ENCODE data around the gene MYO7A.

Gene MYO7A

DNA sequence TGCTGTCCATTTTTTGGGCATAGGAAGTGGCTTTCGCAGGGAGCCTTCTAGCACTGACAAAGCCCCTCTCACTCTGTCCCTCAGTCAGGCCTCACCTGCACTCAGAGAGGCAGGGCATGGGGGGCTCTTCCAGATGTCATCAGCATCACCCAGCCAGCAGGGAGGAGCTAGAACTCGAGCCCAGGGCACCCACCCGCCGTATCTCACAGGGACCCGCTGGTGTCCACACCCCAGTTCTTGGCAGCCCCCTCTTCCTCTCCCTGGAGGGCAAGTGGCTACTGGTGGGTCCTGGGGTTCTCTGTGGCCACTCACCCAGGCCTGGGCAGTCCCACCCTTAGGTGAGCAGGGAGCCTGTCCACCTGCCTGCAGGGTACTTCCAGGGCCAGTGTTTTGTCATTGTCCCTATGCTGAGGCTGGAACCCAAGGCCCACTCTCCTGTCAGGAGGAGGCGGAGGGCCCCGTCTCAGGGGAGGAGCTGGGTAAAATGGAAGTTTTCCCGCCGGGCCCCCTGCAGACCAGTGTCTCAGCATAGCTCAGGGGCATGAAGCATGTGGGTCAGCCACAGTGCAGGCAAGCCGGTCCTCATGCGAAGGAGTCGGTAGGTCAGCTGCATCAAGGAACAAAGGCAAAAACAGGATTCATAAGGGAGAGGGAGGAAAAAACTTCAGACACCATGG is 21.8 kb downstream of the MYO7A start:
- peak overlapping the region; percentile 94 for H3K4me2 ChIP-seq
- no peaks in the 10 kb centered on the region for H3K36me3 ChIP-seq
- H3K9ac ChIP-seq: no peak overlapping the region
- peaks cover 86% of the 10 kb centered on the region for H3K4me1 ChIP-seq
- no peak overlapping the region for H3K27ac ChIP-seq
- H3K27me3 ChIP-seq: no peaks in the 10 kb centered on the region
- TF ChIP-seq Cebpa-rat (IDR thresholded peaks at IDR 0.05): no peak
- no peaks in the 10 kb centered on the region for H4K20me1 ChIP-seq
- no peak overlapping the region for H3K4me3 ChIP-seq
- H3K9me3 ChIP-seq: no peaks in the 10 kb centered on the region

DNA sequence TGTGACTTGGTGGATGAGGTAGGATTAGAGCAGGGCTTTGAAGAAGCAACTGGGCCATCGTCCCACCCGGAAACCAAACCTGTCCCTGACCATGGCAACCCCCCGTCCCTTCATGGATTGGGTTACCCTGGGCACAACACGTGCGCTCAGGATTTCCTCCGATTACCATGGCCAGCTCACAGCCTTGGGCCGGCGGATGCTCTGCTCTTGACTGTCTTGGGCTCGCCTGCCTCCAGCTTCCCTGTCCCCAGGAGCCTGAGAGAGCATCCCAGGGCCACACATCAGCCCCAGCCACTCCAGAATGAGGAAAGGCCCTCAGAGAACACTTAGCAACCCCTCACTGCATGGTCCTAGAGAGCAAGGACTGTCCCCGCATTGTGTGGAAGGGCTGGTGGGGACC is 22.8 kb downstream of the MYO7A start:
- Histone ChIP-seq H3K4me2 (peak overlapping the region; percentile 94), H3K27me3 (no peaks in the 10 kb centered on the region), H3K9me3 (no peaks in the 10 kb centered on the region), H3K4me1 (peaks cover 95% of the 10 kb centered on the region), H4K20me1 (no peaks in the 10 kb centered on the region), H3K36me3 (no peaks in the 10 kb centered on the region), H3K27ac (peak overlapping the region; percentile 72), H3K9ac (no peak overlapping the region), H3K4me3 (no peak overlapping the region)
- TF ChIP-seq Cebpa-rat (IDR thresholded peaks at IDR 0.05): no peak

DNA sequence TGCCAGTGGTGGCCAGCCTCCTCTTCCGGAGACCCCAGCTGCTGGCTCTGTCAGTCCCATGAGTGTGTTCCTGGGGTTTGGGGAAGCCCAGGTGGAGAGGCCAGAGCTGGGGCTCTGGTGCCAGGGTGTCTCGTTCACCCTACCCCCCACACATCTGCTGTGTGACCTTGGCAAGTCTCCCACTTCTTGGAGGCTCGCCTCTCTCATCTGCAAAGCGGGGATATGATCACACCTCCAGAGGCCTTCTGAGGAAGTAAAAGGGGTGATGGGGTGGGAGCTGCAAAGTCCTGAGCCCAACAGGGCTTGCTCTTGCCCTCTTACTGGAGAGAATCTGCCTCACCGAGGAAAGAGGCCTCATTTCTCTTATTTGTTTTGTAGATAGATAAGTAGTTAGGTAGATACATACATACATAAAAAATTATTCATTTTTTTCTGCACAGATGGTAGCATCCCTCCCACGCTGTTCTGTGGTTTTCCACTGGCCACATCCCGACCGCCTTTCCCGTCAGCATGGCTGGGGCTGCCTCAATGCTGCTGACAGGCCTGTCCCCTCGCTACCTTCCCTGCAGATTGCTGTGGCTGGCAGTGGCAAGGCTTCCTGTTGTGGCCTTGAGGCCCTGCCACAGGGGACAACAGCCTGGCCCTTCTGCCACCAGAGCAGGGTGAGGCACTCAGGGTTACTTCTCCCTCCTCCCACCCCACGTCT is 23.9 kb downstream of the MYO7A start:
- no peaks in the 10 kb centered on the region for H3K27me3 ChIP-seq
- peak overlapping the region; percentile 15; the same call in 1 of the 2 replicates for H3K4me3 ChIP-seq
- H3K4me1 ChIP-seq: peaks cover 94% of the 10 kb centered on the region
- peak overlapping the region; percentile 94 for H3K4me2 ChIP-seq
- H3K27ac ChIP-seq: peak overlapping the region; percentile 72
- H3K9ac ChIP-seq: peak overlapping the region; percentile 36; the same call in 1 of the 2 replicates
- H3K36me3 ChIP-seq: no peaks in the 10 kb centered on the region
- no peaks in the 10 kb centered on the region for H4K20me1 ChIP-seq
- no peaks in the 10 kb centered on the region for H3K9me3 ChIP-seq
- no peak for TF ChIP-seq Cebpa-rat (IDR thresholded peaks at IDR 0.05)

DNA sequence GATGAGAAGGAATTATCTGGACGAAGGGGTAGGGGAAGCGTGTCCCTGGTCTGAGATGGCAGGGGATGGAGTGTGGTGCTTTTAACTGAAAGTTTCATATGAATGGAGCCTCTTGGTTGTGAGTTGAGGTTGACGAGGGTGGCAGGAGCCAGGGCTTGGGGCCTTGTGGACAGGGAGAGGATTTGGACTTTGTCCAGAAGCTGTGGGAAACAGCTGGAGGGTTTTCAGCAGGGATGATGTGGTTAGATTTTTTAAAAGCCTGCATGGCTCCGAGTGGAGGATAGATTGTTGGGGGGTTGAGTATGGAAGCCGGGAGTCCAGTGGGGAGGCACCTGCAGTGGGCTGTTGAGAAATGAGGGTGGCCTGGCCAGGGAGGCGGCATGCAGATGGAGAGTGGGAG is 24.8 kb downstream of the MYO7A start:
- no peak for TF ChIP-seq Cebpa-rat (IDR thresholded peaks at IDR 0.05)
- H3K36me3 ChIP-seq: no peaks in the 10 kb centered on the region
- peak overlapping the region; percentile 15; the same call in 1 of the 2 replicates for H3K4me3 ChIP-seq
- no peaks in the 10 kb centered on the region for H4K20me1 ChIP-seq
- H3K9ac ChIP-seq: peak overlapping the region; percentile 36; the same call in 1 of the 2 replicates
- H3K27ac ChIP-seq: peak overlapping the region; percentile 72
- H3K4me1 ChIP-seq: peaks cover 86% of the 10 kb centered on the region
- no peaks in the 10 kb centered on the region for H3K27me3 ChIP-seq
- no peaks in the 10 kb centered on the region for H3K9me3 ChIP-seq
- peak overlapping the region; percentile 94 for H3K4me2 ChIP-seq

DNA sequence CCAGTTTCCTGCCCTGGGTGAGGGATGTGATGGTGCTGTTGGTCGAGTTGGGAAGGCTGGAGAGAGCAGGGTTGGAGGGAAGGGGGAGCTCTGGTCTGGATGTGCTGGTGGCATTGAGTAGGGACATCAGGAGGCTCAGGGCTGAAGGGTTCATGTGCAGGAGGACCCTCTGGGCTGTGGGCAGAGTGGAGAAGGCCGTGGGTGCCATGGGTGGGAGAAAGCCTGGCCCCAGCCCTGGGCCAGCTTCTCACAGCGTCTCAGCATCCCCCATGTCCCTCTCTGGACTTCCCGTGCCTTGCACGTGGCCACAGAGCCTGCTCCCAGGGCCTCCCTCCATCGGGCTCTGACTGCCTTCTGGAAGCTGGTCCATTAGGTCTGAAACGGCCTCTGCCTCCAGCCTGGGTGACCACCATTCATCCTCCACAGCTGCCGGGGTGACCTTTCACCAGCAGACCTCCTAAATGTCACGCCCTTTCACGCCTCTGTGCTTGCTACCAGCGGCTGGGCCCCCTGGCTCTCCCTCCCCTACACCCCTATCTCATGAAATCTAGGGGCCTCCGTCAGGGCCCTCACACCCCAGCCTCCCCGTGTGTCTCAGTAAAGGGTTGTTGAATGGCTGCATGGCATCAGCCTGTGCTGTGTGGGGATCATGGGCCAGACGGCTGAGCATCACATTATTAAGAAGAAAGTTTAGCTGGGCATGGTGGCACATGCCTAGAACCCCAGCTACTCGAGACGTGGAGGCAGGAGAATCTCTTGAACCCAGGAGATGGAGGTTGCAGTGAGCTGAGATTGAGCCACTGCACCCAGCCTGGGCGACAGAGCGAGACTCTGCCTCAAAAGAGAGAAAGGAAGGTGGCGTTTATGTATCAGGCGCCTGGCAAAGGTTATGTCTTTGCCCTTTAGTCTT is 25.5 kb downstream of the MYO7A start:
- H3K27me3 ChIP-seq: no peaks in the 10 kb centered on the region
- no peaks in the 10 kb centered on the region for H3K9me3 ChIP-seq
- peak overlapping the region; percentile 72 for H3K27ac ChIP-seq
- H4K20me1 ChIP-seq: no peaks in the 10 kb centered on the region
- H3K4me3 ChIP-seq: peak overlapping the region; percentile 15; the same call in 1 of the 2 replicates
- TF ChIP-seq Cebpa-rat (IDR thresholded peaks at IDR 0.05): no peak
- H3K4me2 ChIP-seq: peak overlapping the region; percentile 94
- no peak overlapping the region for H3K9ac ChIP-seq
- no peaks in the 10 kb centered on the region for H3K36me3 ChIP-seq
- peaks cover 80% of the 10 kb centered on the region for H3K4me1 ChIP-seq

DNA sequence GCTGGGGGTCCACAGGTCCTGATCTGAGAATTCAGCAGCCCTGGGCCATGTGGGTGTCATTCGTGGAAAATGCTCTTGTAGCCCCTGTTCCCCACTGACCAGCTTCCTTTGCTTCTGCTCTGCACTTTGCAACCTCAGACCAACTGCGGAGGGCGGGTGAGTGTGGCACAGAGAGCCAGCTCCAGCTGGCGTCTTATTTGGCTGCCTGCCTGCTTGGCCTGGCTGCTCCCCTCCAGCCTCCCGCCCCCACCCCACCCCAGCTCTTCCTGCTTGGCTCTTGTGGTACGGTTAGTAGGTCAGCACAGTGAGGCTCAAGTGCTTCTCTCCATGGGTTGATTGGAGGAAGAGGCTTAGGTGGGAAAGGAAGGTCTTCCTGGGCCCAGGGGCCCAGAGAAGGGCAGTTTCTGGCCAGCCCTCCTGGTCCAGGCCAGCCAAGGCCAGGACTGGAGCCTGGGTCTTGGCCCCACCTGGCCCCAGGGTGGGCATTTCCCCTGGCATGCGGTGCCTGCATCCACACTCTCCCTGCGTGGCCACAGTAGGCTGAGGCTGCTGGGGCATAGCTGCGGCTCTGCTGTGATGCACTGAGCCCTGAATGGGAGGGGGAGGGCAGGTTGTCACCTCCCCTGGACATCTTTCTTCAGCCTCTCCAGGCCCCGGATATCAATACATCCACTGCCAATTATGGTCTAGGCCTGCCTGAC is 26.5 kb downstream of the MYO7A start:
- H3K4me1 ChIP-seq: peaks cover 70% of the 10 kb centered on the region
- no peaks in the 10 kb centered on the region for H4K20me1 ChIP-seq
- H3K4me3 ChIP-seq: no peak overlapping the region
- H3K9me3 ChIP-seq: no peaks in the 10 kb centered on the region
- H3K27ac ChIP-seq: peak overlapping the region; percentile 72
- H3K36me3 ChIP-seq: no peaks in the 10 kb centered on the region
- TF ChIP-seq Cebpa-rat (IDR thresholded peaks at IDR 0.05): no peak
- peak overlapping the region; percentile 53; the same call in 1 of the 2 replicates for H3K9ac ChIP-seq
- no peaks in the 10 kb centered on the region for H3K27me3 ChIP-seq
- peak overlapping the region; percentile 94 for H3K4me2 ChIP-seq

DNA sequence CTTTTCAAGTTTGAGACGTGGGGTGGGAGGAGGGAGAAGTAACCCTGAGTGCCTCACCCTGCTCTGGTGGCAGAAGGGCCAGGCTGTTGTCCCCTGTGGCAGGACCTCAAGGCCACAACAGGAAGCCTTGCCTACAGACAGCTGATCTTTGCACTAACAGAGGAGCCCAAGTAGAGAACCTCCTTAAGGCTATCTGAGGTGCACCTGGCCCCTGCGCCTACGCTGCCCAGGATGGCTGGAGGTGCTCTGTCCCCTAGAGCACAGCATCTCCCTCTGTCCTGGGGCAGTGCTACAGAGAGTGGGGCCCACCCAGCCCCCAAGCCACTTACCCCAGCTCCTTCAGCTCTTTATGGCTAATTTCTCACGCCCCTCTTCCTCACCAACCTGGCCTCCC is 27.0 kb downstream of the MYO7A start:
- Histone ChIP-seq H3K9ac (no peak overlapping the region), H4K20me1 (no peaks in the 10 kb centered on the region), H3K36me3 (no peaks in the 10 kb centered on the region), H3K4me1 (peaks cover 64% of the 10 kb centered on the region), H3K9me3 (no peaks in the 10 kb centered on the region), H3K27me3 (no peaks in the 10 kb centered on the region), H3K27ac (no peak overlapping the region; the same call in 1 of the 2 replicates), H3K4me3 (no peak overlapping the region), H3K4me2 (peak overlapping the region; percentile 94)
- TF ChIP-seq Cebpa-rat (IDR thresholded peaks at IDR 0.05): no peak

DNA sequence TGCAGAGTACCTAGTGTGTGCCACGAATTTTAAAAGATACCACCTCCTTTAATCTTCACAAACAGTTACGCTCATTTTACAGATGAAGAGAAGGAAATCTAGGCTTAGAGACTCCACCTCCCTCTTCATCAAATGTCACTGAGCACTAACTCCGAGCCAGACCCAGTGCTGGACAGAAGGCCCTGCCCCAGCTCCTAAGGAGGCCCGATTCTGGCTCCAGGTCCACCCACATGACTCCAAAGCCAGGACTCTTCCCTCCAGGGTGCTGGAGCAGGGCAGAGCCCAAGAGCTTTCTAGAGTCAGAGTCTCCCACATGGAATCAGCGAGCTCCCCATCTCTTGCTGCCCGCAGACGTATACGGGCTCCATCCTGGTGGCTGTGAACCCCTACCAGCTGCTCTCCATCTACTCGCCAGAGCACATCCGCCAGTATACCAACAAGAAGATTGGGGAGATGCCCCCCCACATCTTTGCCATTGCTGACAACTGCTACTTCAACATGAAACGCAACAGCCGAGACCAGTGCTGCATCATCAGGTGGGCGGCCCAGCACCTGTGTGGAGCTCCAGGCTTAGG is 27.6 kb downstream of the MYO7A start:
- H3K27me3 ChIP-seq: no peaks in the 10 kb centered on the region
- H3K4me1 ChIP-seq: peaks cover 59% of the 10 kb centered on the region
- H4K20me1 ChIP-seq: no peaks in the 10 kb centered on the region
- no peak for TF ChIP-seq Cebpa-rat (IDR thresholded peaks at IDR 0.05)
- H3K9ac ChIP-seq: no peak overlapping the region
- no peak overlapping the region; the same call in 1 of the 2 replicates for H3K27ac ChIP-seq
- H3K4me2 ChIP-seq: peak overlapping the region; percentile 94
- H3K36me3 ChIP-seq: no peaks in the 10 kb centered on the region
- H3K9me3 ChIP-seq: no peaks in the 10 kb centered on the region
- H3K4me3 ChIP-seq: no peak overlapping the region

Data from BLaER1 (cell line).